Fibroblast of peridontal ligament (primary cell): ENCODE data around the gene STAG1.
"Not testable (repeated sequence)": the region's sequence is repeated elsewhere in the genome, so short reads cannot be mapped to it uniquely, and the experiment has no call there.

Experiments used
- DNase-seq: peaks from one replicate; pipeline ENCODE4 v3.0.0-alpha.2; 2010; ENCODE audit errors: extremely low read depth

The STAG1 gene

GRCh38 chr3:136645915-136646314 lies 106.3 kb downstream of the STAG1 start:
- DNase-seq = no peak

- DNase-seq = no peak
Observed at GRCh38 chr3:136644212-136644611, 108.0 kb downstream of the STAG1 start.

- not testable (repeated sequence) for DNase-seq
Observed at GRCh38 chr3:136643380-136643779, 108.8 kb downstream of the STAG1 start.

DNA sequence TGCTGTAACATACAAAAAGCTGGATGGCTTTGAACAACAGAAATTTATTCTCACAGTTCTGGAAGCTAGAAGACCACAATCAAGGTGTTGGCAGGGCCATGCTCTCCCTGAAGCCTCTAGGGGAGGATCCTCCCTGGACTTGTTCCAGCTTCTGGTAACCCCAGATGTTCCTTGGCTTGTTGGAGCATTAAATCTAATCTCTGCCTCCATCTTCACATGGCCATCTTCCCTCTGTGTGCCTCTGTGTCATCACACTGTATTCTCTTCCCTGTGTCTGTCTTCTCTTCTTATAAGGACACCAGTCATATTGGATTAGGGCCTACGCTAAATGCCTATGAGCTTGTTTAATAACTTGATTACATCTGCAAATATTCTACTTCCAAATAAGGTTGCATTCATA lies 109.5 kb downstream of the STAG1 start:
- DNase-seq = no peak

- no peak for DNase-seq
Observed at GRCh38 chr3:136639069-136639468, 113.1 kb downstream of the STAG1 start.

GRCh38 chr3:136637176-136637575 lies 115.0 kb downstream of the STAG1 start:
- DNase-seq = no peak

DNA sequence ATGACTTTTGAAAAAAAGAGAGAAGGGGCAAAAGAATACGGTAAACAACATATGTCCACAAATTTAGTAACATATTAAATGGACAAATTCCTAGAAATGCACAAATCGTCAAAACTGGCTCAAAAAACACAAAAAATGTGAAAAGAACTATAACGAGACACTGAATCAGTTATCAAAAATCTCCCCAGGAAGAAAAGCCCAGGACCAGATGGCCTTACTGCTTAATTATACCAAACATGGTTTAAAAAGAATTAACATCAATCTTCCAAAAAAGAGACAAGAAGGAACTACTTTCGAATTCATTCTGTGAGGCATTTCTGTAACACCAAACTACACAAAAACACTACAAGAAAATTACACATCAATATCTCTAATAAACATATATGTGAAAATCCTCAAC lies 117.4 kb downstream of the STAG1 start:
- DNase-seq = no peak

DNA sequence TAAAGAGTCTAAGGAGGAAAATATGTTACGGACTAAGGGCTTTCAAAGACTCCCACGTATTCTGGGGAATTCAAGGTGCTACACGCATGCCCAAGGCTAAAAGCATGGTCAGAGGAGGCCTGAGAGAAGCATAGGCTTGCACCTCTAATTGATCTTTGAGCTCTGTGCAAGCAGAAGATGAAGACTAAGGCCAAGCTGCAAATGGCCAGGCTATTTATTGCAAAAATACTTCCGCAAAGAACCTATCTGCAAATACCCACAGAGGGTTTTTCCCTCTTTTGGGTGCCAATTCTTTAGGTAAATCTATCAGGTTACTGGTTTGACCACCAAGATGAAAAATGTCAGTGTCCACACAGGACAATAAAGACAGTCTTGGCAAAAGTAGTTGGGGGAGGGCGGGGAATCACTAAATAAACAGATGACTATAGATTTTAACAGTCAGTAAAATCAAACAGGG lies 119.5 kb downstream of the STAG1 start:
- DNase-seq = no peak

DNA sequence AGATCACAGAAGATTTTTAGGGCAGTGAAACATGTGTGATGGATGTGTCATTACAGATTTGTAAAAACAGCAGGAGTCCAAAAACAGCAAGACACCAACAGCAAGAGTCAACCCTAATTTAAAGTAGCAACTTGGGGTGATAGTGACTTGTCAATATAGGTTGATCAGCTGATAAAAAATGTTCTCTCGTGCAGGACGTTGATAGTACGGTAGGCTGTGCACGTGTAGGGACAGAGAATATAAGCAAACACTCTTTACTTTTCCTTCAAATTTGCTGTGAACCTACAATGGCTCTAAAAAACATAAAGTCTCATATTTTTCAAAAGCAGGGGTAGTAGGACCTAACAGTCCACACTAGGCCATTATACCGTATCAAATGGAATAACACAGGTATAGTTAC lies 120.8 kb downstream of the STAG1 start:
- DNase-seq = no peak

DNA sequence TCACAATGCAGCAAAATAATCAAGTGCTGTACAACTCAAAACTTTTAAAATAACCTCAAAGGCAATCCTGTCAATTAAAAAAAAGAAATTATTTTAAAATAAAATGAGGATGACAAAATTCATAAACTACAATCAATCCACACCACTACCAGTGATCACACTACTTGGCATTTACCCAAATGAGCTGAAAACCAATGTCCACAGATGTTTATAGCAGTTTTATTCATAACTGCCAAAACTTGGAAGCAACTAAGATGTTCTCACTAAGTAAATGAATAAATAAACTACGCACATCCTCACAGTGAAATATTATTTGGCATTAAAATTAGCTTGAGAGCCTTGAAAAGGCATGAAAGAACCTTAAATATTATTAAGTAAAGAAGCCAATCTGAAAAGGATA lies 121.3 kb downstream of the STAG1 start:
- peak; percentile 32 for DNase-seq

DNA sequence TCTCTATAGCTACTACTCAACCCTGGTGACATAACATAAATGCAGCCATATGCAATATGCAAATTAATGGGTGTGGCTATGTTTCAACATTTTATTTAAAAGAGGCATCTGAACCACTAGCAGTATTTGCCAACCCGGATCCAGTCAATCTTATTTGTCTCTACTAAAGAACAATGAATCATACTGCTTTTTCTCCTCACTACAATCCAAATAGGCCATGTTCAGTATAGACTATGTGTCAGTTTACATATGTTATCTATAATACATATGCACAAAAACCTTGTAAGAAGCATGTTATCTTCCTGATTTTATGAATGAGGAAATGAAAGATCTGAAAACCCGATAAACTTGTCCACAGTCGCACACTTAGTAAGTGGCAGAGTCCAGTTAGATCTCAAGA lies 125.7 kb downstream of the STAG1 start:
- no peak for DNase-seq

DNA sequence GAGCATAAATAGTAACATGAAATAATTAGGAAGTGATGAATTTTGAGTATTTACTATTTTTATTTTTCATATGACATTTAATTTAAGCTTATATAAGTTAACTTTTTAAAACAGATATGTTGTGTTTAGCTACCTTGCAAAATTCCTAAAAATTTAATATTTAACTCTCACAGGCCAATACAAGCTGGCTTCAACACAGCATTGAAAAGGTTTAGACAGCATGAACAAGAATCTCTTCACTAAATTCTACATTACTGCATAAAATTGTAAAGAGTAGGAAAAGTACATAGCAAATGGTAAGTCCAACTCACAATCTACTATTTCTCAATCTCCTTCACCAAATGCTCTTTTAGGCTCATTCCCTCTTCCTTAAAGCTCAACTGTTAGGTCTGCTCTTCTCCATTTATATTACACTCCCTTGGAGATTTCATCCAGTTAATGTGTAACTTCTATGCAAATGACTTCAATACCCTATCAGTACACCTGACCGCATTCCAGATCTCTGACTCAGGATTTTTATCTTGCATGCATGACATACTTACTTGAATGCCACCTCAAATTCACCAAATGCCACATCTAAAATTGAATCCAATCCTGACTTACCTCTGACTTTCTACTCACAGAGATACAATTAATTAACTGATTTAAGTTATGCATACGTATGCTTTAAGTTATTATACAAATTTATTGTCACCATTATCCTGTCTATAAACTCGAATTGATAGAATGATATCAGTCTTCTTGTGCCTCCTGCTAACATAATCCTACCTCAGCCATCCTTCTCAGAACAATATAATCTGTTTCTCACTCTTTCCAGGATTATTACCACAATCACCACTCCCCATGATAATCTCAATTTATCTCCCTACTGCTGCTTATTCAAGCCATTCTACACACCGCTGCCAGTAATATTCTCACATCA lies 127.0 kb downstream of the STAG1 start:
- no peak for DNase-seq

- no peak for DNase-seq
Observed at GRCh38 chr3:136624371-136624770, 127.8 kb downstream of the STAG1 start.

DNA sequence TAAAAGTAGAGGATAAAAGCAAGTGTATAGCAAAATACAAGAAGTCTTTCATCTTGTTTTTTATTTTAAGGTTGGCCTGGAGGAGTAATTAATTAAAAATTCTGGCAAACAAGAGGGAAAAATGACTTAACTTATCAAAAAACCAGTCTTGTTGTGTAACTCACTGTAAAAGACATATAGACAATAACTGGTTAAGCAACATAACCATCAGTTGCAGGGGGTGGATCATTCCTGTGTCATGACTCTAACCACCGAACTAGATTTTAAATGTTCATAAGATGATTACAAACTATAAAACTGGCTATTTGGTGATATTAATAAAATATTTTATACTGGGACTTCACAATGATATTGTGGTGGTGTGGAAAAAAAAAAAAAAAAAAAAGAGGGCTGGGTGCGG lies 130.6 kb downstream of the STAG1 start:
- DNase-seq = peak; percentile 58

- no peak for DNase-seq
Observed at GRCh38 chr3:136620436-136620835, 131.7 kb downstream of the STAG1 start.

DNA sequence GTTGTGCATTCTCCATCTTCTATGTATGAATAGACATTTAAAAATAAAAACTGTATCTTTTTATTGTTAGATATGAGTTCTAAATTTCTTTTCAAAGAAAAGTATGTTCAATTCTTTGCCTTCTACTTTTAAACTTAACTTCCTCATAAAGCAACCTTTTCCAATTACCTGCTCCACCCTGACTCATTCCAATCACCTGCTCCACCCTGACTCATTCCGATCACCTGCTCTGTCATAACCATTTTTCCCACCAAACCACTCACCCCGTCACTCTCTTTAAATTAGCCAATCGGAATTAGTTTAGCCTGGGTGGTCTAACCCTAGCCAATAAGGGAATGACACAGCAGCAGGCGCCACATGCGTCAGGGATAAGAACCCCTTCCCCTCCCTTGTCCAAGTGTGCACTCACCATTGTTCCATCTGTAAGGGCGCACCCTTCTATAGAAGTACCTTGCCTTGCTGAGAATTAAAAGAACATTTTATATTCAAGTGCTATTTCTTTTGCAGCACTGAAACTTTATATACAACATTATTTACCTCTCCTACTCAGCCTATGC lies 134.1 kb downstream of the STAG1 start:
- not testable (repeated sequence) for DNase-seq

- no peak for DNase-seq
Observed at GRCh38 chr3:136617198-136617597, 135.0 kb downstream of the STAG1 start.

GRCh38 chr3:136612512-136612911 lies 139.7 kb downstream of the STAG1 start:
- no peak for DNase-seq

GRCh38 chr3:136606990-136607389 lies 145.2 kb downstream of the STAG1 start:
- DNase-seq = no peak

- not testable (repeated sequence) for DNase-seq
Observed at GRCh38 chr3:136606216-136606615, 146.0 kb downstream of the STAG1 start.

DNA sequence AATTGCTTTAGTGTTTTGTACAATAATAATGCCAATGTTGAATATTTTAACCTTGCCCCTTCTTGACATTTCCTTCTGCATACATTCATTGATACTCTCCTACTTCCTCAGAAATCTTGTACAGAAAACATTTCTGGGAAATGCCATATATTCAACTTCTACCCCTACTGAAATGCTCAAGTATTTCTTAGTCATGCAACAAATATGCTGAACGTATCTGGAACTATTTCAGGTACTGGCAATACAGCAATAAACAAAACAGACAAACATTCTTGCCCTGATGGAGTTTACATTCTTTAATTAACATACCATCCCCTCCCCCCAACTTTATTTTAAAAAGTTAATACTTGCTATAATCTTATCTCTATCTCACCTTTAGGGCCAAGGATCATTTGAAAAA lies 147.2 kb downstream of the STAG1 start:
- no peak for DNase-seq

- DNase-seq = no peak
Observed at GRCh38 chr3:136602818-136603217, 149.4 kb downstream of the STAG1 start.
